ENCODE data around the gene TLCD4.
A peak's percentile ranks its signal among the peaks of the same experiment; 100 is the strongest.

GRCh38 chr1:95072532-95073419 is 44.4 kb upstream of the TLCD4 start, which contains the start of gene ALG14:
- TF ChIP-seq CTCF (IDR thresholded peaks at IDR 0.05) (no peak), EP300 (IDR thresholded peaks at IDR 0.05) (no peak), POLR2A (IDR thresholded peaks at IDR 0.05) (peak; percentile 75)

Measured in ovary (tissue), 3 donors.